H1 (cell line): Measurements from ENCODE around the gene ULBP1. TPM values are rescaled to one million over a fixed set of nuclear protein-coding genes. Genes with fewer than 3 reads are reported as not detected.

Experiments
- CTCF ChIA-PET: fragments of 300-600 bp; sonication (Branson Sonifier 250); formaldehyde crosslinking; loops from one replicate; lab custom pipeline; 2021; ENCODE audit not compliant: partially characterized antibody; lab: Charles Lee
- POLR2A ChIA-PET: fragments of 300-600 bp; sonication (Branson Sonifier 250); formaldehyde crosslinking; loops from one replicate; lab custom pipeline; 2021; ENCODE audit warnings: inconsistent platforms; ENCODE audit not compliant: partially characterized antibody; lab: Charles Lee
- DNase-seq, 2 experiments: peaks; one replicate each; pipeline versions ENCODE4 v3.0.0 to v3.0.0-alpha.2; 2010 to 2022; ENCODE audit warnings: low spot score in 2 of 2, low read depth in 1 of 2, mixed read lengths in 1 of 2
- FAIRE-seq: peaks from 2 replicates; lab custom pipeline; 2011; peaks lifted over from hg19 to GRCh38; lab: Jason Lieb, UNC
- H2AFZ ChIP-seq: 2 replicates; pipeline ENCODE4 v1.8.1; 2012; ENCODE audit warnings: low read length, inconsistent platforms
- H2AK5ac ChIP-seq: 2 replicates; pipeline ENCODE4 v1.6.1; 2013; ENCODE audit warnings: low read depth, low read length
- H2BK120ac ChIP-seq: replicated peaks from 2 replicates; pipeline ENCODE3; 2013; ENCODE audit warnings: low read depth, low read length, inconsistent platforms
- H2BK12ac ChIP-seq: 2 replicates; pipeline ENCODE4 v1.6.1; 2013; ENCODE audit warnings: low read depth, low read length
- H2BK15ac ChIP-seq: 2 replicates; pipeline ENCODE4 v1.6.1; 2013; ENCODE audit warnings: low read length
- H2BK20ac ChIP-seq: 2 replicates; pipeline ENCODE4 v1.6.1; 2013; ENCODE audit warnings: low read length
- H2BK5ac ChIP-seq: 2 replicates; pipeline ENCODE4 v1.6.1; 2013; ENCODE audit warnings: low read depth, low read length
- H3K14ac ChIP-seq: 2 replicates; pipeline ENCODE4 v1.6.1; 2013; ENCODE audit warnings: inconsistent platforms; ENCODE audit not compliant: insufficient read length
- H3K18ac ChIP-seq: 2 replicates; pipeline ENCODE4 v1.6.1; 2013; ENCODE audit warnings: low read length; ENCODE audit errors: extremely low read depth
- H3K23ac ChIP-seq: 2 replicates; pipeline ENCODE4 v1.6.1; 2013; ENCODE audit warnings: inconsistent platforms; ENCODE audit not compliant: insufficient read length
- H3K23me2 ChIP-seq: 2 replicates; pipeline ENCODE4 v1.6.1; 2013; ENCODE audit warnings: low read depth, low read length
- H3K27ac ChIP-seq: 2 replicates; pipeline ENCODE4 v1.6.1; 2011; ENCODE audit warnings: low read depth, low read length, inconsistent platforms
- H3K27me3 ChIP-seq, 4 experiments: replicated peaks in 1 of 4; 1 replicate in 1 of 4; 2 replicates in 3 of 4; pipeline versions ENCODE4 v1.6.1 to v1.8.1; 2011 to 2013; ENCODE audit warnings: low read length in 3 of 4, mild to moderate bottlenecking in 3 of 4, inconsistent platforms in 2 of 4, mixed read lengths in 2 of 4, moderate library complexity in 1 of 4; ENCODE audit not compliant: control insufficient read depth in 3 of 4, insufficient read depth in 3 of 4; ENCODE audit errors: extremely low read depth in 1 of 4
- H3K36me3 ChIP-seq, 4 experiments: 2 replicates each; pipeline versions ENCODE4 v1.6.1 to v1.8.1; 2011 to 2013; ENCODE audit warnings: mild to moderate bottlenecking in 4 of 4, low read length in 3 of 4, moderate library complexity in 2 of 4, control low read depth in 1 of 4, inconsistent platforms in 1 of 4; ENCODE audit not compliant: insufficient read depth in 4 of 4, control insufficient read depth in 2 of 4
- H3K4ac ChIP-seq: replicated peaks from 2 replicates; pipeline ENCODE3; 2013; ENCODE audit warnings: low read length, low read depth, mixed read lengths, inconsistent platforms; ENCODE audit not compliant: insufficient read length
- H3K4me1 ChIP-seq, 4 experiments: replicated peaks in 1 of 4; 1 replicate in 1 of 4; 2 replicates in 3 of 4; pipeline versions ENCODE4 v1.6.1 to v1.8.1; 2011 to 2013; ENCODE audit warnings: low read length in 3 of 4, inconsistent platforms in 2 of 4, mixed read lengths in 1 of 4; ENCODE audit not compliant: insufficient read depth in 4 of 4, control insufficient read depth in 3 of 4
- H3K4me2 ChIP-seq, 2 experiments: 2 replicates each; pipeline versions ENCODE4 v1.6.1 to v1.8.1; 2011 to 2013; ENCODE audit warnings: low read depth in 2 of 2, low read length in 2 of 2, control low read depth in 1 of 2, inconsistent platforms in 1 of 2, mild to moderate bottlenecking in 1 of 2; ENCODE audit not compliant: insufficient read depth in 1 of 2
- H3K4me3 ChIP-seq, 4 experiments: fragments of 200-600, 300-600 bp in 1 of 4; sonication (generic), shearing (Covaris generic), sonication (Bioruptor Twin) in 1 of 4; 2 replicates each; pipeline versions ENCODE4 v1.5.1 to v1.8.1; 2011 to 2016; ENCODE audit warnings: low read length in 4 of 4, low read depth in 3 of 4, control low read depth in 2 of 4, inconsistent platforms in 2 of 4, mild to moderate bottlenecking in 2 of 4, mixed read lengths in 1 of 4, moderate library complexity in 1 of 4; ENCODE audit not compliant: insufficient read depth in 2 of 4; ENCODE audit errors: extremely low read depth in 1 of 4
- H3K56ac ChIP-seq: replicated peaks from 2 replicates; pipeline ENCODE3; 2013; ENCODE audit warnings: low read depth, mild to moderate bottlenecking, mixed read lengths, low read length, inconsistent platforms; ENCODE audit not compliant: insufficient read length
- H3K79me1 ChIP-seq: 2 replicates; pipeline ENCODE4 v1.6.1; 2013; ENCODE audit warnings: low read depth, low read length, control low read depth
- H3K79me2 ChIP-seq, 2 experiments: 2 replicates each; pipeline versions ENCODE4 v1.6.1 to v1.8.1; 2012 to 2013; ENCODE audit warnings: low read length in 2 of 2, mild to moderate bottlenecking in 2 of 2, inconsistent platforms in 1 of 2; ENCODE audit not compliant: insufficient read depth in 2 of 2, control insufficient read depth in 1 of 2
- H3K9ac ChIP-seq, 4 experiments: replicated peaks in 1 of 4; 1 replicate in 1 of 4; 2 replicates in 3 of 4; pipeline versions ENCODE4 v1.6.1 to v1.8.1; 2011 to 2013; ENCODE audit warnings: low read depth in 3 of 4, low read length in 3 of 4, control low read depth in 2 of 4, mild to moderate bottlenecking in 2 of 4, moderate library complexity in 2 of 4, inconsistent platforms in 1 of 4; ENCODE audit errors: extremely low read depth in 1 of 4
- H3K9me3 ChIP-seq, 2 experiments: 2 replicates each; pipeline versions ENCODE4 v1.6.1 to v1.8.1; 2012 to 2013; ENCODE audit warnings: mild to moderate bottlenecking in 2 of 2, moderate library complexity in 2 of 2, control low read depth in 1 of 2, inconsistent platforms in 1 of 2, low read depth in 1 of 2, low read length in 1 of 2, mixed read lengths in 1 of 2; ENCODE audit not compliant: insufficient read depth in 2 of 2
- H4K20me1 ChIP-seq, 2 experiments: replicated peaks in 1 of 2; 2 replicates each; pipeline versions ENCODE3 to v1.8.1; 2011 to 2013; ENCODE audit warnings: inconsistent platforms in 2 of 2, low read length in 2 of 2, mild to moderate bottlenecking in 1 of 2; ENCODE audit not compliant: insufficient read depth in 2 of 2, control insufficient read depth in 1 of 2
- H4K5ac ChIP-seq: 2 replicates; pipeline ENCODE4 v1.6.1; 2013; ENCODE audit warnings: low read length, low read depth, mixed read lengths, inconsistent platforms; ENCODE audit not compliant: insufficient read length
- H4K8ac ChIP-seq: 2 replicates; pipeline ENCODE4 v1.8.0; 2013; ENCODE audit warnings: mild to moderate bottlenecking, moderate library complexity, low read length, inconsistent platforms; ENCODE audit not compliant: insufficient read depth; ENCODE audit errors: extremely low read depth
- H4K91ac ChIP-seq: replicated peaks from 2 replicates; pipeline ENCODE3; 2013; ENCODE audit warnings: low read length, mixed read lengths, inconsistent platforms; ENCODE audit not compliant: insufficient read length
- GTF2F1 ChIP-seq: IDR thresholded peaks from 2 replicates; pipeline ENCODE4 v1.6.1; 2012; ENCODE audit warnings: low read depth, low read length, improper control_type of control experiment, borderline replicate concordance
- RAD21 ChIP-seq, 2 experiments: IDR thresholded peaks in 1 of 2; conservative IDR thresholded peaks in 1 of 2; 2 replicates each; pipeline ENCODE4 v1.6.1; 2011; ENCODE audit warnings: low read depth in 2 of 2, low read length in 2 of 2, improper control_type of control experiment in 1 of 2, inconsistent platforms in 1 of 2, mild to moderate bottlenecking in 1 of 2, moderate library complexity in 1 of 2
- RFX5 ChIP-seq: IDR thresholded peaks from 2 replicates; pipeline ENCODE4 v1.6.1; 2011; ENCODE audit warnings: low read depth, low read length, improper control_type of control experiment, borderline replicate concordance
- WGBS, 2 experiments: shearing (Covaris generic) in 1 of 2; methylation state at CpG; one replicate each; pipeline versions ENCODE4 v1.1.6 to v1.1.7; 2013 to 2015; ENCODE audit warnings: low lambda C conversion rate in 2 of 2, mixed read lengths in 2 of 2, inconsistent platforms in 1 of 2, low coverage in 1 of 2, missing lambda C conversion rate in 1 of 2; ENCODE audit not compliant: insufficient replicate concordance in 2 of 2, insufficient coverage in 1 of 2, insufficient read length in 1 of 2; ENCODE audit errors: extremely low coverage in 1 of 2, missing lambda C conversion rate in 1 of 2; 5-methylcytosine and 5-hydroxymethylcytosine counted together
- polyA plus RNA-seq, 7 experiments: library from polyadenylated mRNA; depleted of rRNA in 3 of 7; stranded (reverse) in 5 of 7; unstranded in 2 of 7; fragments of >200 nt in 5 of 7; fragments of 200-250 nt in 2 of 7; gene quantifications; 1 replicate in 5 of 7; 2 replicates in 1 of 7; 4 replicates in 1 of 7; pipeline versions ENCODE4 v1.2.1 to v1.2.3, GENCODE V29; 2011 to 2013; ENCODE audit warnings: missing spikeins in 2 of 7, mixed read lengths in 2 of 7
- total RNA-seq: library from RNA; stranded (reverse); fragmentation: NEBNext Ultra II Directional; extraction: Animal tissue kit (Norgen Biotek cat#: 25700); gene quantifications from 2 replicates; pipeline ENCODE4 v1.2.1, GENCODE V29; 2021
- TF ChIP-seq, protein P1 (sequence below), 3 experiments: IDR thresholded peaks; 1 replicate in 2 of 3; 2 replicates in 1 of 3; pipeline versions ENCODE4 v1.5.1 to v1.6.1; 2011; ENCODE audit warnings: low read length in 3 of 3, mild to moderate bottlenecking in 3 of 3, inconsistent platforms in 2 of 3, low read depth in 1 of 3, moderate library complexity in 1 of 3; ENCODE audit not compliant: insufficient read depth in 1 of 3; ENCODE audit errors: control extremely low read depth in 1 of 3

ULBP1 gene
- total and polyA plus RNA-seq, 2 of the 8 experiments (the other 6 are each of a cell fraction or from before 2014, with no cell fraction given) = 0.32 to 0.60 TPM

DNA sequence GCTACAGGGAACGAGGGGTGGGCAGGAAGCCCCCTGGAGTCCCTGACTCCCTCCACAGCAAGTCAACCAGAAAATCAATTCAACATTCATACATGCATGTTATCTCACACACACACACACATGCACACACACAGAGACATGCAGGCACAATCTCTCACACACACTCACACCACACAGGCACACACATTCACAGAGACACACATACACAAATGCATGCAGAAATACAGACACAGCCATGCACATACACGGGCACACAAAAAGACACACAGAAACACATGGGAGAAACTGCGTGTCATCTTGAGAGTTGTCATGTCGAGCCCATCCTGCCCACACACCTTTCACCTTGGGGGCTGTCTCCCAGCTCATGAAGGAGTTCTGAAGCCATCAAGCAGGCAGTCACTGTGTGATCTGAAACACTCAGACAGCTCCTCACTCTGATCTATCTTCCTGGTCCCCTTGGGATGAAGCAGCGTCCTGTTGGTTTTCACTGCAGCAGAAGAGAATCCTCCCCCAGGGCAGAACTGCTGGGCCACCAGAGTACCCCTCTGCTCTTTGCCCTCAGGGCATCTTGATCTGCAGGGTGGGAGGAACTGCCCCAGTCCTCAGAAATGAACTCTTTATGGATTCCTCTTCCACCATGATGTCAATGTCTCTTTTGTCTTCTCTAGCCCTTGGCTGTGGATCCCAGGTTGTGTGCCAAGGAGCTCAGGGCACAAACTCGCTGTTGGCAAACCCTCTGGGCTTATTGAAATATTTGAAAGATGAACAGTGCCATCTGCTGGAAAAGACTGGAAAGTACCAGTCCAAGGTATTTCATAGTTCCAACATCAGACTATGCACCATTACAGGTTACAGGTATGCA lies 52.8 kb downstream of the ULBP1 start:
- Histone ChIP-seq H3K9me3 (no peaks in the 10 kb centered on the region), H3K23me2 (no peaks in the 10 kb centered on the region; the same call in 1 of the 2 replicates), H3K4ac (no peak overlapping the region), H3K4me3 (no peak overlapping the region), H2BK12ac (no peak overlapping the region), H3K79me1 (no peaks in the 10 kb centered on the region), H2AFZ (no peak overlapping the region), H3K79me2 (no peaks in the 10 kb centered on the region), H4K91ac (no peak overlapping the region), H2BK5ac (no peak overlapping the region), H2BK15ac (no peak overlapping the region), H4K8ac (no peak overlapping the region), H3K4me1 (no peaks in the 10 kb centered on the region), H3K4me2 (no peak overlapping the region), H4K20me1 (peaks cover 0 to 4% of the 10 kb centered on the region in 2 experiments), H4K5ac (no peak overlapping the region), H3K14ac (no peak overlapping the region), H3K36me3 (no peaks in the 10 kb centered on the region), H3K27ac (no peak overlapping the region), H3K56ac (no peak overlapping the region), H3K9ac (peak overlapping the region in 1 of 4 experiments; percentile 28; a peak in 1 of 7 replicates), H3K18ac (no peak overlapping the region), H3K27me3 (peaks cover 36 to 60% (median 46%) of the 10 kb centered on the region in 4 experiments), H2AK5ac (0 out of 2 replicates have a peak overlapping the region, but pooled peaks have one; percentile 82), H2BK20ac (no peak overlapping the region), H3K23ac (peak overlapping the region; percentile 97), H2BK120ac (no peak overlapping the region)
- no peak for FAIRE-seq
- TF ChIP-seq, protein P1, sequence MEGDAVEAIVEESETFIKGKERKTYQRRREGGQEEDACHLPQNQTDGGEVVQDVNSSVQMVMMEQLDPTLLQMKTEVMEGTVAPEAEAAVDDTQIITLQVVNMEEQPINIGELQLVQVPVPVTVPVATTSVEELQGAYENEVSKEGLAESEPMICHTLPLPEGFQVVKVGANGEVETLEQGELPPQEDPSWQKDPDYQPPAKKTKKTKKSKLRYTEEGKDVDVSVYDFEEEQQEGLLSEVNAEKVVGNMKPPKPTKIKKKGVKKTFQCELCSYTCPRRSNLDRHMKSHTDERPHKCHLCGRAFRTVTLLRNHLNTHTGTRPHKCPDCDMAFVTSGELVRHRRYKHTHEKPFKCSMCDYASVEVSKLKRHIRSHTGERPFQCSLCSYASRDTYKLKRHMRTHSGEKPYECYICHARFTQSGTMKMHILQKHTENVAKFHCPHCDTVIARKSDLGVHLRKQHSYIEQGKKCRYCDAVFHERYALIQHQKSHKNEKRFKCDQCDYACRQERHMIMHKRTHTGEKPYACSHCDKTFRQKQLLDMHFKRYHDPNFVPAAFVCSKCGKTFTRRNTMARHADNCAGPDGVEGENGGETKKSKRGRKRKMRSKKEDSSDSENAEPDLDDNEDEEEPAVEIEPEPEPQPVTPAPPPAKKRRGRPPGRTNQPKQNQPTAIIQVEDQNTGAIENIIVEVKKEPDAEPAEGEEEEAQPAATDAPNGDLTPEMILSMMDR (IDR thresholded peaks at IDR 0.05; ENCODE audit: control extremely low read depth in 1 of 3, insufficient read depth in 1 of 3, low read depth in 1 of 3, low read length in 3 of 3) = peak in 2 of 3 experiments; percentile 51 to 61; a peak in 3 of 4 replicates
- TF ChIP-seq RAD21 (IDR thresholded peaks at IDR 0.05 in 1 of 2, conservative IDR thresholded peaks at IDR 0.05 in 1 of 2; ENCODE audit: low read depth in 2 of 2, low read length in 2 of 2) = peak; percentile 74 to 79
- TF ChIP-seq GTF2F1 = no peak
- no peak for TF ChIP-seq RFX5
- peak in 1 of 2 experiments; percentile 57 for DNase-seq
- 42% methylated on average over 6 of the region's 6 CpGs; no CpG with 5 or more reads in 1 of the 2 experiments for WGBS, 2 experiments
- CTCF ChIA-PET = interaction anchor here (0.7 to 2.3 kb wide), 36 partner anchors 8 to 378 kb away, joined by 3 to 15 read pairs (median 4); partner anchors contain the start of genes RAET1L and ULBP3
- POLR2A ChIA-PET = no interaction called here
